ENCODE results near the gene CCS.
"Not testable (repeated sequence)": the region's sequence is repeated elsewhere in the genome, so short reads cannot be mapped to it uniquely, and the experiment has no call there.

Gene CCS

DNA sequence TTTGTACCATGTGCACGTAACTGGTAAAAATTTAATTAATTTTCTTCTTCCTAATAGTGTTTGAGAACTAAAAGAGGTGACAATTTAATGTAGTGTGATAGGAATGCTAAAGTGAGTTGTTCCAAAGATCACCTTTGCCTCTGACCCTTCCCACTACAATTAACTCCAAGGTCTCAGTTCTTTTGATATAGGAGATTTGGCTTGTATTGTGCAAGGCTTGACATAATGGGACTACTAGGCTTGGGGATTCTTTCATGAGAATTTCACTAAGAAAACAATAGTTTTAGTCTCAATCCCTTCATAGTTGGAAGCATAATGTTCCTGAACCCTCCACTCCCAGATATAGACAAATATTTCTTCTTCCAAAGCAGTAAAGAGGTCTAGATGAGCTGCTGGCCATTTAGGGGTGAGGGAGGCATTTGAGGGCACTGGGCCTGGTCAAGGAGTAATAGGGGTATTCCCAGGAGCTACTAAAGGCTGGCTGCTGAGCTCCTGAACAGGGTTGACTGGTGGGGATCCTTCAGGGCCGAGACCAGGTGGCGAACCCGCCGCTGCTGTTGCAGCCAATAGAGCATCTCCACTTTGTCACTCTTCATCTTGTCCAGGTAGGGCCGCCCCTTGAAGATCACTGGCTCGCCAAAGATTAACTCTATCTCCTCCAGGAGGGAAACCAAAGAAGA is 2.8 kb upstream of the CCS start:
- DNase-seq (ENCODE audit: low read depth in 1 of 2, low spot score in 1 of 2): no peak

DNA sequence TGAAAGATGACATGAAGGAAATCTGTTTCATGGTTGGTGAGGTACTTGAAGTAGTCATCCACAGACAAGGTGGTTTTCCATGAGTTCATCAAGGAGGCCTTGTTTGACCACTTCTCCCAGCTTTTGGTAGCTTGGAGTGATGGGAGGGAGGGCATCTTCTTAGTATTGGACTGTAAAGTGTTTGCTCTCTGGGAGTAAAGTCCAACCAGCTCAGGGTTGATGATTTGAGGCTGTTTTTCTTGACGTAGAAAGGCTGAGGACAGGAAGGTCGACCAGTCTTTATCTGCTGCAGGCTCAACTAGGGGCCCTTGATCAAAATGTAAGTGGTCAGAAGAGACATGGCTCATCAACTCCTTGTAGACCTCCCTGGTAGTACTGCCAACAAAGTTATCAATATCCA is 1.8 kb upstream of the CCS start:
- DNase-seq (ENCODE audit: low read depth in 1 of 2, low spot score in 1 of 2): no peak

DNA sequence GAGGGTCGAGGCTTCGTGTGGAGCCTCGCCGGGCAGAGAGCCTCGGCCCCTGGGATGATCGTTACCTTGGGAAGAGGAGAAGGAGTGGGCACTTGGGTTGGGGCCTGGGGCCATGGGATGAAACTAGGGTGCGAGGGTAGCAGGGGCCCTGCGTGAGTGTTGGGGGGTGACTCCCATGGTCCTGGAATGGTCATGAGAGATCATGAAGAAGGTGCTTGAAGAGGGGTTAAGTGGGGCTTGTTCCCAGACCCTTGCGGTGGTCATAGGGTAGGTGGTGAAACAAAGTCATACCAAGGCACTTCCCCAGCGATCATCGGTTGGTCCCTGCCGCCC is 284 bp downstream of the CCS start:
- no peak for DNase-seq (ENCODE audit: low read depth in 1 of 2, low spot score in 1 of 2)

DNA sequence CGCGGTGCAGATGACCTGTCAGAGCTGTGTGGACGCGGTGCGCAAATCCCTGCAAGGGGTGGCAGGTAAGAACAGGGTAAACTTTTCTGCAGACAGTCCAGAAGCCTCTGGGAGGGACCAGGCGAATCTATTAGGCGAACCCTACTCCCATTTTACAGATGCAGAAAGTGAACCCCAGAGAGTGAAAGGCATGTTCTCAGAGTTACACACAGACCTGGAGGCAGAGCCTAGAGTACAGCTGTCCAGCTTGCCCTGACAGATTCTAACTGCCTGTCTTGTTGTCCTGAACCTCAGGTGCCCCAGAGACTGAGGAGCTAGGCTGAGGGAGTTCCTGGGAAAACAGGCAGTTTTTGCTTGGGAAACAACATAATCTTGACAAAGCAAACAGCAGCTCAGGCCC is 665 bp downstream of the CCS start:
- DNase-seq (ENCODE audit: low read depth in 1 of 2, low spot score in 1 of 2): no peak

DNA sequence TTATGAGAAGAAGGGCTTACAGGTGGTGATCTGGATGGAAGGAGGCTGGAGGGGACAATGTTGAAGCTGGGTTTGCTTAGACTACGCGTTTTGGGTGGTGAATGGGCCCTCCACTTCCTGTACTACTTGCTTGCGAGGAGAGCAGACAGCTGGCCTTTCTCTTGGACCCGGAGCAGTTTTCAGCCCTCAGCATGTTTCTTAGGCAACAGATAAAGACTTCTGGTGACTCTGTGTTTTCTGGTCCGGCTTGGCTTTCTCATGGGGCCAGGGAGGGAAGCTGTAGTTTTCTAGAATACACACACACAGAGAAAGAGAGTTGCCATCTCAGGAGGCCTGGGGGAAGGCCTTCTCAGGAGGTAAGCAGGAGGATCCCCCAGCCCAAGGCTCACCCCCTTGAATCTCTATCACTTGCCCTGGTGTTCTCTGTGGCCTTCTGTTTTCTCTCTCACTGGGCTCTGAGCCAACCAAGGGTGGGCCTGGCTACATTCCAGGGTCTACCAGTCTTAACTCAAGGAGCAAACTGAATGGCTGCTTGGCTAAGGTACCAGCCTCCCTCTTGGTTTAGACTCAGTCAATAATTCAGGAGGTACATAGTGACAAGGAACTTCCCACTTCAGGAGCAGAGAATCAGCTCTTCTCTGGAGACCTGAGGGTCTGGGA is 2.4 kb downstream of the CCS start:
- DNase-seq (ENCODE audit: low read depth in 1 of 2, low spot score in 1 of 2): no peak

DNA sequence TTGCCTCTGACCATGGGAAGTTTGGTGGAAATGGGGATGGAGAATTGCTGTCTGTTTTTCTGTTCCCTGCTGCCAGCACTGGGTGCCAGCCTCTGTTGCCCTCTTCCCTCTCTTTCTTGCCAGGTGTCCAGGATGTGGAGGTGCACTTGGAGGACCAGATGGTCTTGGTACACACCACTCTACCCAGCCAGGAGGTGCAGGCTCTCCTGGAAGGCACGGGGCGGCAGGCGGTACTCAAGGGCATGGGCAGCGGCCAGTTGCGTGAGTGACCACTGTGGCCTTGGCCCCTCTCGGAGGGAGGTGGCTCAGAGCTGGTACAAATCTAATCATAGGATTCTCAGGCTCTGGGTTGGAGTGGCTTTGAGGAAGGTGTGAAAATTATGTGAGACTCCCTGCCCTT is 6.0 kb downstream of the CCS start:
- DNase-seq (ENCODE audit: low read depth in 1 of 2, low spot score in 1 of 2): no peak

DNA sequence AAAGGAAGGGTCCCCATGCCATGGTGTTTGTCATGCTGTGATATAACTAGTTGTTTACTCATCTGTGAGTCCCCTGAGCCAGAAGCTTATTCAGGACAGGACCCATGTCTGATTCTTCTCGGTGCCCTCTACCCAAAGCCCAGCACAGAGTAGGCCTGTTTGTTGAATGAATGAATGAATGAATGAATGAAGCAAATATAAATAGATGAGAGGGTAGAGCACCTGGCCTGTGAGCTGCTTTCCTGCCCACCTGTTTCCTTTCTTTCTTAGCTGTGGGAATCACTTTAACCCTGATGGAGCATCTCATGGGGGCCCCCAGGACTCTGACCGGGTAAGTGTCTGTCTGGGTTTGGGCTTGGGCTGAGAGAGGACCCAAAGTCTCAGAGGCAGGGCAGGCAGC is 7.2 kb downstream of the CCS start:
- DNase-seq (ENCODE audit: low read depth in 1 of 2, low spot score in 1 of 2): no peak

DNA sequence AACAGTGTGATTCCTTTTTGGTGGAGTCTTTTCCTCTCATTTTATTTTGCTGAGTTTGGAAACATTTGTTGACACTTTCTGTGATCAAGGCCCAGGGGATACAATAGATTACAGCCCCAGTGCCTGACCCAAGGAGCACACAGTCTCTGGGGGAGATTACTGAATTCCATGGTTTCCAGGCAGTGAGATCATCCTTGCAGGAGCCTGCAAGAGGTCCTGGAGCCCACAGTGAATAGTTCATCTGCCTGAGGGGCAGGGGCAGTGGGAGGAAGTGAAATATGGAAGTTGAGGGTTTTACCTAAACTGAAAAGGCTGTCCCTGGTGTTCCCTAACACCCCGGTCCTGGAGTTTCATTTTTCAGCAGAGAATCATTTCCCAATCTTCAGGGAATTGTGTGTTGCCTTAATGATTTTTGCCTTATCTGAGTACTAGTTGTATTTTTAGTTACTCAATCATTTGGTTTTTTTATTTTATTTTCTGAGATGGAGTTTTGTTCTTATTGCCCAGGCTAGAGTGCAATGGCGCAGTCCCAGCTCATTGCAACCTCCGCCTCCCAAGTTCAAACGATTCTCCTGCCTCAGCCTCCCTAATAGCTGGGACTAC is 7.7 kb downstream of the CCS start:
- no peak for DNase-seq (ENCODE audit: low read depth in 1 of 2, low spot score in 1 of 2)

DNA sequence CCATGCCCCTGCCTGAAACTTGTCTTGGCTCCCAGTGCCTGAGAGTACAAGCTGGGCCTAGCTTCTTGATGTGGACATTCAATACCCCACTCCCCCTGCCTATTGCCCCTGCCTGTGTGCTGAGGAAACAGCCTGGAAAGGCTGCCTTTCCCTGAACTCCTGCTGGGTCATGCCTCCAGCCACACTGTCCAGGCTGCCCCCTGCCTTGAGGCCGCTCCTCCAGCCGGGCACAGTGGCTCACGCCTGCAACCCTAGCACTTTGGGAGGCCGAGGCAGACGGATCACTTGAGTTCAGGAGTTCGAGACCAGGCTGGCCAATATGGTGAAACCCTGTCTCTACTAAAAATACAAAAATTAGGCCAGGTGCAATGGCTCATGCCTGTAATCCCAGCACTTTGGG is 10.1 kb downstream of the CCS start:
- DNase-seq (ENCODE audit: low read depth in 1 of 2, low spot score in 1 of 2): no peak

DNA sequence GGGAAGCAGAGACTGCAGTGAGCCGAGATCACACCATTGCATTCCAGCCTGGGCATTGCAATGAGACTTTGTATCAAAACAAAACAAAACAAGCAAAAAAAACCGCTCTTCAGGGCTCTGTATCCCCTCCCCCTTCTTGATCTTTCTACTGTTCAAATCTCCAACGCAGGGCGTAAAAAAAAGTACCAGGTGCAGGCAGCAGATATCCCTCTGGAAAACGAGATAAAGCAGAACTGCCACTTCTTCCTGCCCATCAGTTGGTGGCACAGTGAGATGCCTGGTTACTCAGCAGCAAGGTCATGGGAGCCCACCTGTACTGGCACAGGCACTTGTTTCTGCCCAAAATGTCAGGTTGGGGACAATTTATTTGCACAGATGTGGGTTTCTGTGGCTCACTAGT is 11.2 kb downstream of the CCS start:
- no peak for DNase-seq (ENCODE audit: low read depth in 1 of 2, low spot score in 1 of 2)

DNA sequence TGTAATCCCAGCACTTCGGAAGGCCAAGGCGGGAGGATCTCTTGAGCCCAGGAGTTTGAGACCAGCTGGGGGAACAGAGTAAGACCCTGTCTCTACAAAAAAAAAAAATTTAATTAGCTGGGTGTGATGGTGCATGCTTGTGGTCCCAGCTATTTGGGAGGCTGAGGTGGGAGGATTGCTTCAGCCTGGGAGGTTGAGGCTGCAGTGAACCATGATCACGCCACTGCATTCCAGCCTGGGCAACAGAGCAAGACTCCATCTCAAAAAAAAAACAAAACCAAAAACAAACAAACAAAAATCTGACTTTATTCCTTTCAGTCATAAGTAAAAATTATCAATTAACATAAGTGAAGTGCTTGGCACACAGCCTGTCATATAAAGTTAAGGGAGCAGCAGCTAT is 13.6 kb downstream of the CCS start:
- DNase-seq (ENCODE audit: low read depth in 1 of 2, low spot score in 1 of 2): not testable (repeated sequence)

DNA sequence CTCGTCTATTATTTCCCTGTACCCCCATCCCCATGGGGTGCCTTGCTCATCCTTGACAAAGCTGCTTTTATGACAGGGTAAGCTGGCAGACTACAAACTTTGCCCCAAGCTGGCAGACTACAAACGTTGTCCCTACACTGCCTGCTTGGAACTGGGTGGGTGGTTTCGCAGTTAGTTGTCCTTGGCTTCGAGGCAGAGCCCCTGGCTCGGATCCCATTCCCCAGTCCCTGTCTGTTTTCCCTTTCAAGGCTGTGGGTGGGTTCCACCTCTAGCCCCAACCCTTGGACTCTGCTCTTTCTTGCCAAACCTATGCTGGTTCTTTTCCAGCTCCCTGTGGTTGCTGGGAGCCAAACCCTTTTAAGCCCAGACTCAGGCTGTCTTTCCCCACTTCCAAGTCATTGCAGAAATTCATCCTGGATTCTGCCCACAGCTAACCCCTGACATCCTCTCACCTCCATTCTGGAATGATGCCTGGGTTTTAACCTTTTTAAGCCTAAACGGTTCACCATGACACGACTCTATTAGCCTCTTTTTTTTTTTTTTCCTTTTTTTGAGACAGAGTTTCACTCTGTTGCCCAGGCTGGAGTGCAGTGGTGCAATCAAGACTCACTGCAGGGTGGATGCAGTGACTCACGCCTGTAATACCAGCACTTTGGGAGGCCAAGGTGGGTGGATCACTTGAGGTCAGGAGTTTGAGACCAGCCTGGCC is 14.3 kb downstream of the CCS start:
- DNase-seq (ENCODE audit: low read depth in 1 of 2, low spot score in 1 of 2): no peak

DNA sequence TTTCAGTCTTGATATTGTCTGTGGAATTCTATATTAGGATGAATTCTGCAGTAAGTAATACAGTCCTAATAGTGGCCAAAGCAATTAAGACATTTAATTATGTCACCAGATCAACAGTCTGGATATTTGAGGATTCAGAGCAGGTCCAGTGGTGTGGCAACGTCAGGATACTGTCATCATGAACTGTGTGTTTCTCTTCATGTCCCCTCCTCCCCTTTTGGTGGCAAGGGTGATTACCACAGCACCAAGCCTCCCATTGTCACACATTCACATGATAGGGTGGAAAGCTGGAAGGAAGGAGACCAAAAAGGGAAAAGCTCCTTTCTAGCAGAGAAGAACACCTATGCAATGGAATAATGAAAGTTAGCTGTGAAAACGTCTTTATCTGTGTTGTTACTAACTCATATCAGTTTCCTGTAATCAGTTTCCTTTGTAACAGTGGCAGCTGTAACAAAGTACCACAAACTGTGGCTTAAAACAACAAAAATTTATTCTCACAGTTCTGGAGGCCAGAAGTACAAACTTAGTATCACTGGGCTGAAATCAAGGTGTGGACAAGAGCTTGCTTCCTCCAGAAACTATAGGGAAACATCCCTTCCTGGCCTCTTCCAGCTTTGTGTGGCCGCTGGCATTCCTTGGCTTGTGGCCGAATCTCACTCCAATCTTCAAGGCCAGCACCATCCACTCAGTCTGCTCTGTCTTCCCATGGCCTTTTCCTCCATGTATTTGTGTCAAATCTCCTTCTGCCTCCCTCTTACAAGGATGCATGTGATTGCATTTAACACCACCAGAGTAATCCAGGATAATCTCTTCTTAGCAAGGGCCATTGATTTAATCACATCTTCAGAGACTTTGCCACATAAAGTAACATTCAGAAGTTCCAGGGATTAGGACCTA is 17.0 kb downstream of the CCS start:
- no peak for DNase-seq (ENCODE audit: low read depth in 1 of 2, low spot score in 1 of 2)

DNA sequence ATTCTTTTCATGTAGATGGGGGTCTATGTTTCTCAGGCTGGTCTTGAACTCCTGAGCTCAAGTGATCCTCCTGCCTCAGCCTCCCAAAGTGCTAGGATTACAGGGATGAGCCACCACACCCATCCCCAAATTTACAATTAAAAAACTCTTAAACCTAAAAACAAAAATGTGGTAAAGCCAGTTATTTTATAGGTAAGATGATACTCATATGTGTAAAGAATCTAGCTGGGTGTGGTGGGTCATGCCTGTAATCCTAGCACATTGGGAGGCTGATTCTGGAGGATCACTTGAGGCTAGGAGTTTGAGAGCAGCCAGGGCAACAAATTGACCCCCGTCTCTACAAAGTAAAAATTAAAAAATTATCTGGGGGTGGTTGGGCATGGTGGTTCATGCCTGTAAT is 19.5 kb downstream of the CCS start:
- DNase-seq (ENCODE audit: low read depth in 1 of 2, low spot score in 1 of 2): no peak

DNA sequence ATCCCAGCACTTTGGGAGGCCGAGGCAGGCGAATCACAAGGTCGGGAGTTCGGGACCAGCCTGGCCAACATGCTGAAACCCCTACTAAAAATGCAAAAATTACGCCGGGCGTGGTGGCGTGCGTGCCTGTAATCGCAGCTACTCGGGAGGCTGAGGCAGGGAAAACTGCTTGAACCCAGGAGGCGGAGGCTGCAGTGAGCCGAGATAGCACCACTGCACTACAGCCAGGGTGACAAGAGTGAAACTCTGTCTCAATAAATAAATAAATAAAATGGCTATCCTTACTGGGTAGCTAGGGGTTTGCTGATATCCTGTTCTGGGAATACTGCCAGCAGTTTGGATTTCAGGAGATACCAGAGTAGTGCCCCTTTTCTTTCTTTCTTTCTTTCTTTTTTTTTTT is 21.1 kb downstream of the CCS start:
- no peak for DNase-seq (ENCODE audit: low read depth in 1 of 2, low spot score in 1 of 2)

DNA sequence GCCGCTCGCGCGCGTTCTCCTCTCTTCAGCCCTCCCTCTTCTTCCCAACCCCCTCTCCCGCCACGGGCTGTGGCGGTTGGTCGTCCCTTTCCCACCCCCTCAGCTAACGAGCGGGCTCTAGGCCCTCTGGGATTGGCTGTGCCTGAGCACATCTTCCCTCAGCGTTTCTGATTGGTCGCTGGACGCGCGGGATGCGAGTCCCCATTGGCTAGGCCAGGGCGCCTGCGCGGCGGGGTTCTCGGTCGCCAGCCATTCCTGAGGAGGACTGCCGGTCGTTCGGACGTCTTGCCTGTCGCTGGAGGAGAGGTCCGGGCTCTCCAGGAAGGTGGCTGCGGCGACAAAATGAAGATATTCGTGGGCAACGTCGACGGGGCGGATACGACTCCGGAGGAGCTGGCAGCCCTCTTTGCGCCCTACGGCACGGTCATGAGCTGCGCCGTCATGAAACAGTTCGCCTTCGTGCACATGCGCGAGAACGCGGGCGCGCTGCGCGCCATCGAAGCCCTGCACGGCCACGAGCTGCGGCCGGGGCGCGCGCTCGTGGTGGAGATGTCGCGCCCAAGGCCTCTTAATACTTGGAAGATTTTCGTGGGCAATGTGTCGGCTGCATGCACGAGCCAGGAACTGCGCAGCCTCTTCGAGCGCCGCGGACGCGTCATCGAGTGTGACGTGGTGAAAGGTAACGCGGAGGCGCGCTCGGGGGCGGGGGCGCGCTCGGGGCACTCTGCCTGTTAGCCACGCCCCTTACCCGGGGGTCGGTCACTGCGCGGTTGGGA is 23.6 kb downstream of the CCS start, which contains the start of gene RBM14:
TSS of gene RBM14 (plus strand) at position 252 of the 776 bp plus-strand sequence. CDS start at position 343, 91 bp downstream.
- DNase-seq (ENCODE audit: low read depth in 1 of 2, low spot score in 1 of 2): peak; percentile 96 to 97

DNA sequence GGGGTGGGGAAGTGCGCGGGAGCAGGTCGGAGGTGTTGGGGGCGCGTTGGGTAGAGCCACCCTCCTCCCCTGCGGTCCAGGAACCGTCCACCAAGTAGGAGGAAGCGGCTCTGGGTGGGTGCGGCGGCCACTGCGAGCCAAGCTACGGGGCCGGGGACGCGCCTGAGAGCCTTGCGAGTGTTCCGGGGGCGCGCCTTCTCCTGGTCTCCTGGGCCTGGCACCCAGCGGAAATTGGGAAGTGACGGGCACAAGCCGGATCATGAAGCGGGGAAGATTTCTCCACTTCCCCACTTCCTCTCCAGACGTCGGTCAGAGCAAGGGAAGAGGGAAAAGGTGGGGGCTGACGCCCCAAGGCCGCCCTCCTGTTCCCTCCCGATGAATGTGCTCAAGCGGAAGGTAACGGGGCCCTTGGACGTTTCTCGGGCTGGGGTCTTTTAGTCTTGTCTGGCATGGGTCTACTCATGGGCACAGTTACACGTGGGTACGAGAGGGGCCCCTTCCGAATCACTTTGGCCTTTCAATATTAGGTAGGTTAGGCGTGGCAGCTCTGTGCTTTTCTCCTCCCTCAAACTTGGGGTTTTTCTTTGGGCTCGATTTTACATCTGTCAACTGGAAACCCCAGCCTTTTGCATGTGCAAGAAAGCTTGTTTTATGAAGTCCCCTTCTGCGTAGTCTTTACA is 24.3 kb downstream of the CCS start:
- DNase-seq (ENCODE audit: low read depth in 1 of 2, low spot score in 1 of 2): no peak

DNA sequence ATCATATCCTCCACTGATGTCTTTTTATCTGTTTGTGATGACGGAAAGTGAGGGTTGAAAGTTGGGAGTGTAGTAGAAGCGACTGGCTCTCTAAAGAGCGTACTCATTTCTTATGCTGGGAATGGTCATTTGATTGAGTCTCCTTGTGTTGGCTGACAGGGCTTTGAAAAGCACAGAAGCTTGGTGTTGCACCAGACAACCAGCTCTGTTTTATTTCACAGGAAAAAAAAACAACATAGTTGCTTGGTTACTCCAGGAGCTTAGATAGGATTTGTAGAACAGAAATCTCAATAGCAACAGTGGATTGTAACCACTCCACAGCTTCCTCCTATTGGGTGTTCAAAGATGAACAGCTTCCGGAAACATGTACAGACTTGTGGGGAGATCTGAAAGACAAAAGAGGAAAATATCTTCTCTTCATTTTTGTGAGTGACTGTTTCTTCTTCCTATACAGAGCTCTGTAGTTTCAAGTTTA is 26.1 kb downstream of the CCS start:
- no peak for DNase-seq (ENCODE audit: low read depth in 1 of 2, low spot score in 1 of 2)

DNA sequence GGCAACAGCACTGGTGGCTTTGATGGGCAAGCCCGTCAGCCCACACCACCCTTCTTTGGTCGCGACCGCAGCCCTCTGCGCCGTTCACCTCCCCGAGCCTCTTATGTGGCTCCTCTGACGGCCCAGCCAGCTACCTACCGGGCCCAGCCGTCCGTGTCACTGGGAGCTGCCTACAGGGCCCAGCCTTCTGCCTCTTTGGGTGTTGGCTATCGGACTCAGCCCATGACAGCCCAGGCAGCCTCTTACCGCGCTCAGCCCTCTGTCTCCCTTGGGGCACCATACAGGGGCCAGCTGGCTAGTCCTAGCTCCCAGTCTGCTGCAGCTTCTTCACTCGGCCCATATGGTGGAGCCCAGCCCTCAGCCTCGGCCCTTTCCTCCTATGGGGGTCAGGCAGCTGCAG is 31.5 kb downstream of the CCS start:
- no peak for DNase-seq (ENCODE audit: low read depth in 1 of 2, low spot score in 1 of 2)
